ENCODE results near the gene ZNF491. TPM values are rescaled to one million over a fixed set of nuclear protein-coding genes. Genes with fewer than 3 reads are reported as not detected.

ZNF491 gene
- total and polyA plus RNA-seq, 9 of the 15 experiments (the other 6 are each of a cell fraction or from before 2014, with no cell fraction given), result 0.19 to 0.95 (median 0.39) TPM; not detected in 1

DNA sequence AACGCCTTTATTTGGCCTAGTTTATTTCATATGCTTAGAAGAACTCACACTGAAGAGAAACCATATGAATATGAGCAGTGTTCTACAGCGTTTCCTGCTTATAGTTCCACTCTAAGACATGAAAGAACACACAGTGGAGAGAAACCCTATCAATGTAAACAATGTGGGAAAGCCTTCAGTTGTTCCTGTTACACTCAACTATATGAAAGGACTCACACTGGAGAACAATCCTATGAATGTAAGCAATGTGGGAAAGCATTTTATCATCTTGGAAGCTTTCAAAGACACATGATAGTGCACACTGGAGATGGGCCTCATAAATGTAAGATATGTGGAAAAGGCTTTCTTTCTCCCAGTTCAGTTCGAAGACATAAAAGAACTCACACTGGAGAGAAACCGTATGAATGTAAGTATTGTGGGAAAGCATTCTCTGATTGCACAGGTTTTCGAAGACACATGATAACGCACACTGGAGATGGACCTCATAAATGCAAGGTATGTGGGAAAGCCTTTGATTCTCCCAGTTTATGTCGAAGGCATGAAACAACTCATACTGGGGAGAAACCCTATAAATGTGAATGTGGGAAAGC is 17.8 kb upstream of the ZNF491 start (continued):
- TF ChIP-seq ZNF609 (CRISPR knock-in tag; IDR thresholded peaks at IDR 0.05; ENCODE audit: borderline replicate concordance) (no peak), ERF (CRISPR knock-in tag; IDR thresholded peaks at IDR 0.05) (no peak), MITF (IDR thresholded peaks at IDR 0.05) (no peak), SMAD2 (IDR thresholded peaks at IDR 0.05; ENCODE audit: low read depth, low read length) (no peak), ZEB2 (IDR thresholded peaks at IDR 0.05) (peak; percentile 12; the same call in 1 of the 2 replicates), THRB (CRISPR knock-in tag; conservative IDR thresholded peaks at IDR 0.05) (no peak), U2AF2 (optimal IDR thresholded peaks at IDR 0.05; ENCODE audit: low read depth, low read length) (no peak), KDM2B (CRISPR knock-in tag; IDR thresholded peaks at IDR 0.05) (no peak), ZBTB7A (IDR thresholded peaks at IDR 0.05; ENCODE audit: borderline replicate concordance, control insufficient read depth, low read depth, low read length) (no peak), XRCC3 (IDR thresholded peaks at IDR 0.05) (no peak), ZNF780A (CRISPR knock-in tag; IDR thresholded peaks at IDR 0.05) (no peak)

Measured in K562 (cell line).